Bronchial epithelial cell (primary cell): Measurements from ENCODE around the gene GPR142. TPM values are rescaled to one million over a fixed set of nuclear protein-coding genes. Genes with fewer than 3 reads are reported as not detected.

Source experiments
- DNase-seq: peaks from one replicate; pipeline ENCODE4 v3.0.0-alpha.2; 2010; ENCODE audit warnings: low read depth
- FAIRE-seq: peaks from 2 replicates; lab custom pipeline; 2011; peaks lifted over from hg19 to GRCh38; lab: Jason Lieb, UNC
- H3K27me3 ChIP-seq: 2 replicates; pipeline ENCODE4 v1.5.1; 2011; ENCODE audit warnings: low read length; ENCODE audit not compliant: control insufficient read depth, insufficient read depth
- H3K36me3 ChIP-seq: 2 replicates; pipeline ENCODE4 v1.5.1; 2011; ENCODE audit warnings: low read length; ENCODE audit not compliant: control insufficient read depth, insufficient read depth
- H3K4me3 ChIP-seq: 2 replicates; pipeline ENCODE4 v1.5.1; 2011; ENCODE audit warnings: mild to moderate bottlenecking, low read depth, low read length, control low read depth
- CTCF ChIP-seq: IDR thresholded peaks from 2 replicates; pipeline ENCODE4 v1.5.1; 2011; ENCODE audit warnings: mild to moderate bottlenecking, moderate library complexity, low read length, control low read depth, inconsistent platforms; ENCODE audit not compliant: insufficient read depth, severe bottlenecking
- total RNA-seq: library from RNA; depleted of rRNA; stranded (reverse); fragments of >200 nt; gene quantifications from 2 replicates; pipeline ENCODE4 v1.2.1, GENCODE V29; 2014

GPR142 gene
- total RNA-seq, 1 donor from 2014 or later: not detected

DNA sequence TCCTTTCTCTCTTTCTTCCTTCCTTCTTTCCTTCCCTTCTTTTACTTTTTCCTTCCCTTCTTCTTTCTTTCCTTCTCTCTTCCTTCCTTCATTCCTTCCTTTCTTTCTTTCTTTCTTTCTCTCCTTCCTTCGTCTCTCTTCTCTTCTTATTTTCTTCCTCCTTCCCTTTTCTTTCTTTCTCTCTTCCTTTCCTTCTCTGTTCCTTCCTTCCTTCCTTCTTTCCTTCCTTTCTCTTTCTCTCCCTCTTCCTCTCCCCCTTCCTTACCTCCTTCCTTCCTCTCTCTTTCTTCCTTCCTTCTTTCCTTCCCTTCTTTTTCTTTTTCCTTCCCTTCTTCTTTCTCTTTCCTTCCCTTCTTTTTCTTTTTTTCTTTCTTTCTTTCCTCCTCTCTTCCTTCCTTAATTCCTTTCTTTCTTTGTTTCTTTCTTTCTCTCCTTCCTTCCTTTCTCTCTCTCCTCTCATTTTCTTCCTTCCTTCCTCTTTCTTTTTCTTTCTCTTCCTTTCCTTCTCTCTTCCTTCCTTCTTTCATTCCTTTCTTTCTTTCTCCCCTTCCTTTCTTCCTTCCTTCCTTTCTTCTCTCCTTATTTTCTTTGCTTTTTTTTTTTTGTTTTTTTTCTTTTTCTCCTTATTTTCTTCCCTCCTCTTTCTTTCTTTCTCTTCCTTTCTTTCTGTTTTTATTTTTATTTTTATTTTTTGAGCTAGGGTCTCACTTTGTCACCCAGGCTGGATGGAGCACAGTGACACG, 22.8 kb downstream of the GPR142 start:
- Histone ChIP-seq H3K36me3 (no peaks in the 10 kb centered on the region), H3K4me3 (no peak overlapping the region), H3K27me3 (peaks cover 4% of the 10 kb centered on the region)
- DNase-seq (no peak), FAIRE-seq (no peak)
- TF ChIP-seq CTCF: no peak

GRCh38 chr17:74390680-74391653, 23.7 kb downstream of the GPR142 start:
- FAIRE-seq (no peak), DNase-seq (no peak)
- no peak for TF ChIP-seq CTCF
- no peaks in the 10 kb centered on the region for H3K36me3 ChIP-seq
- peaks cover 4% of the 10 kb centered on the region for H3K27me3 ChIP-seq
- H3K4me3 ChIP-seq: no peak overlapping the region

DNA sequence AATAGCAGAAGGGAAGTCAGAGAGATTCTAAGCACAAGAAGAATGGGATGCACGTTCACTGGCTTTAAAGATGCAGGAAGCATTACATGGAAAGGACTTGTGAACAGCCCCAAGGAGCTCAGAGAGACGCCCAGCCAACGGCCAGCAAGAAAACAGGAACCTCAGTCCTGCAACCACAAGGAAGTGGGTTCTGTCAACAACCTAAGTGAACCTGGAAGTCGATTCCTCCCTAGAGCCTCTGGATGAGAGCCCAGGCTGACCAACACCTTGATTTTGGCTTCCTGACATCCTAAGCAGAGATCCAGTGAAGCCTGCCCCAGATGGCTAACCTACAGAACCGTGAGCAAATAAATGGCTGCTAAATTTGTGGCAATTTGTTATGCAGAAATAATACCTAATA, 24.5 kb downstream of the GPR142 start:
- no peak for FAIRE-seq
- no peak for TF ChIP-seq CTCF
- no peak for DNase-seq
- Histone ChIP-seq H3K36me3 (no peaks in the 10 kb centered on the region), H3K4me3 (no peak overlapping the region), H3K27me3 (peaks cover 4% of the 10 kb centered on the region)

GRCh38 chr17:74392848-74393247, 25.5 kb downstream of the GPR142 start:
- DNase-seq: no peak
- TF ChIP-seq CTCF: no peak
- H3K36me3 ChIP-seq: no peaks in the 10 kb centered on the region
- no peak for FAIRE-seq
- no peak overlapping the region for H3K4me3 ChIP-seq
- peaks cover 4% of the 10 kb centered on the region for H3K27me3 ChIP-seq

GRCh38 chr17:74393346-74393942, 26.1 kb downstream of the GPR142 start:
- H3K4me3 ChIP-seq: no peak overlapping the region
- no peaks in the 10 kb centered on the region for H3K36me3 ChIP-seq
- peaks cover 4% of the 10 kb centered on the region for H3K27me3 ChIP-seq
- FAIRE-seq (no peak), DNase-seq (no peak)
- no peak for TF ChIP-seq CTCF
